GM12878 (cell line): ENCODE data around the gene TGM6. TPM values are rescaled to one million over a fixed set of nuclear protein-coding genes. Genes with fewer than 3 reads are reported as not detected.

ENCODE experiments used
- ASH2L ChIP-seq: fragments of 300-600, 200-600 bp; sonication (generic); IDR thresholded peaks from 2 replicates; pipeline ENCODE4 v1.6.1; 2017; ENCODE audit warnings: low read depth, mild to moderate bottlenecking, borderline replicate concordance
- BCL11A ChIP-seq: IDR thresholded peaks from 2 replicates; pipeline ENCODE4 v1.6.1; 2011; ENCODE audit warnings: low read depth, low read length
- CBX5 ChIP-seq: sonication (generic); IDR thresholded peaks from 2 replicates; pipeline ENCODE4 v1.6.1; 2016; ENCODE audit warnings: low read depth, moderate library complexity, mild to moderate bottlenecking, inconsistent platforms
- CEBPZ ChIP-seq: fragments of 150-350 bp; IDR thresholded peaks from 2 replicates; pipeline ENCODE4 v1.6.1; 2016; ENCODE audit warnings: low read depth, low read length
- CTCF ChIP-seq, 3 experiments: IDR thresholded peaks in 2 of 3; conservative IDR thresholded peaks in 1 of 3; 2 replicates each; pipeline ENCODE4 v1.5.1; 2011; ENCODE audit warnings: low read depth in 3 of 3, low read length in 3 of 3, mild to moderate bottlenecking in 3 of 3, control low read depth in 2 of 3, moderate library complexity in 2 of 3, inconsistent platforms in 1 of 3, mixed read lengths in 1 of 3; ENCODE audit not compliant: control insufficient read depth in 2 of 3, insufficient read depth in 1 of 3; ENCODE audit errors: extremely low read depth in 1 of 3
- GABPA ChIP-seq: IDR thresholded peaks from 2 replicates; pipeline ENCODE4 v1.6.1; 2014; ENCODE audit warnings: antibody characterized with exemption, low read depth, mild to moderate bottlenecking, inconsistent platforms
- GATAD2B ChIP-seq: fragments of 450-650 bp; conservative IDR thresholded peaks from 2 replicates; pipeline ENCODE4 v1.6.1; 2017; ENCODE audit warnings: low read depth, mild to moderate bottlenecking, moderate library complexity
- IKZF1 ChIP-seq: fragments of 450-650 bp; conservative IDR thresholded peaks from 2 replicates; pipeline ENCODE4 v1.6.1; 2017; ENCODE audit warnings: antibody characterized with exemption, mild to moderate bottlenecking
- LARP7 ChIP-seq: fragments of 450-650 bp; IDR thresholded peaks from 2 replicates; pipeline ENCODE4 v1.6.1; 2017; ENCODE audit warnings: mild to moderate bottlenecking
- MTA2 ChIP-seq: fragments of 450-650 bp; IDR thresholded peaks from 2 replicates; pipeline ENCODE4 v1.6.1; 2016; ENCODE audit warnings: low read depth, mild to moderate bottlenecking, moderate library complexity
- MYB ChIP-seq: fragments of 150-350 bp; IDR thresholded peaks from 2 replicates; pipeline ENCODE4 v1.6.1; 2014; ENCODE audit warnings: mild to moderate bottlenecking, low read depth, low read length, borderline replicate concordance
- MYC ChIP-seq: IDR thresholded peaks from 2 replicates; pipeline ENCODE4 v1.6.1; 2011; ENCODE audit warnings: mild to moderate bottlenecking, low read length, moderate library complexity, inconsistent platforms; ENCODE audit not compliant: insufficient read depth, insufficient replicate concordance, insufficient read length, severe bottlenecking
- NFYB ChIP-seq: IDR thresholded peaks from 2 replicates; pipeline ENCODE4 v1.6.1; 2011; ENCODE audit warnings: low read depth, mild to moderate bottlenecking, low read length, improper control_type of control experiment, moderate library complexity; ENCODE audit not compliant: insufficient read depth
- NR2C1 ChIP-seq: fragments of 450-650 bp; IDR thresholded peaks from 2 replicates; pipeline ENCODE4 v1.6.1; 2017; ENCODE audit warnings: antibody characterized with exemption, mild to moderate bottlenecking, moderate library complexity
- NR2C2 ChIP-seq: IDR thresholded peaks from 2 replicates; pipeline ENCODE4 v1.6.1; 2011; ENCODE audit warnings: borderline replicate concordance, low read depth; ENCODE audit not compliant: control insufficient read depth, insufficient read length
- RELA ChIP-seq: fragments of 450-650 bp; IDR thresholded peaks from 2 replicates; pipeline ENCODE4 v1.8.0; 2014; ENCODE audit warnings: borderline replicate concordance; ENCODE audit not compliant: partially characterized antibody
- SREBF2 ChIP-seq: IDR thresholded peaks from 2 replicates; pipeline ENCODE4 v1.6.1; 2012; ENCODE audit warnings: mild to moderate bottlenecking, low read length
- TCF7 ChIP-seq: IDR thresholded peaks from 2 replicates; pipeline ENCODE4 v1.6.1; 2014; ENCODE audit warnings: antibody characterized with exemption, borderline replicate concordance
- ZBED1 ChIP-seq: IDR thresholded peaks from 2 replicates; pipeline ENCODE4 v1.6.1; 2016; ENCODE audit warnings: borderline replicate concordance
- ZBTB11 ChIP-seq: fragments of 450-650 bp; formaldehyde crosslinking; IDR thresholded peaks from 2 replicates; pipeline ENCODE4 v1.5.0; 2022; ENCODE audit warnings: mild to moderate bottlenecking, missing genetic modification characterization
- ZNF384 ChIP-seq: IDR thresholded peaks from 2 replicates; pipeline ENCODE4 v1.6.1; 2012; ENCODE audit warnings: low read depth, mild to moderate bottlenecking, low read length, improper control_type of control experiment, borderline replicate concordance
- polyA plus RNA-seq, 11 experiments: library from polyadenylated mRNA; depleted of rRNA in 4 of 11; unstranded in 6 of 11; stranded (reverse) in 5 of 11; fragments of >200 nt; fragmentation: Nextera tagmentation in 4 of 11; fragmentation: Illumina TruSeq in 1 of 11; extraction: Ambion mirVana in 4 of 11; extraction: Trizol in 1 of 11; gene quantifications; 1 replicate in 1 of 11; 2 replicates in 10 of 11; pipeline versions ENCODE4 v1.2.1 to v1.2.3, GENCODE V29; 2011 to 2016; ENCODE audit warnings: inconsistent platforms in 2 of 11, missing spikeins in 2 of 11, low read depth in 1 of 11
- total RNA-seq, 4 experiments: library from RNA; depleted of rRNA in 3 of 4; stranded (reverse); fragments of >200 nt in 3 of 4; fragmentation: Illumina TruSeq in 1 of 4; extraction: Trizol in 1 of 4; gene quantifications; 2 replicates each; pipeline versions ENCODE4 v1.2.1 to v1.2.3, GENCODE V29; 2013 to 2021

The TGM6 gene
- total and polyA plus RNA-seq, 10 of the 15 experiments (the other 5 are each of a cell fraction or from before 2014, with no cell fraction given), result not detected

GRCh38 chr20:2379511-2380229 is 1.0 kb upstream of the TGM6 start (continued):
- no peak for TF ChIP-seq NFYB
- no peak for TF ChIP-seq MYB
- TF ChIP-seq NR2C2, result no peak
- TF ChIP-seq TCF7, result peak; percentile 71; the same call in 1 of the 2 replicates
- TF ChIP-seq ASH2L, result no peak
- no peak for TF ChIP-seq ZBTB11 (CRISPR knock-in tag)
- no peak for TF ChIP-seq LARP7
- peak; percentile 30; the same call in 1 of the 2 replicates for TF ChIP-seq IKZF1
- no peak for TF ChIP-seq GABPA
- no peak for TF ChIP-seq RELA
- no peak for TF ChIP-seq CTCF (IDR thresholded peaks at IDR 0.05 in 2 of 3, conservative IDR thresholded peaks at IDR 0.05 in 1 of 3; ENCODE audit: control insufficient read depth in 2 of 3, extremely low read depth in 1 of 3, insufficient read depth in 1 of 3, low read depth in 3 of 3, low read length in 3 of 3)
- TF ChIP-seq CEBPZ, result no peak
- no peak for TF ChIP-seq MYC
- peak; percentile 70 for TF ChIP-seq MTA2
- no peak for TF ChIP-seq SREBF2
- no peak for TF ChIP-seq NR2C1
- TF ChIP-seq ZNF384, result no peak
- peak; percentile 62; the same call in 1 of the 2 replicates for TF ChIP-seq BCL11A
- TF ChIP-seq ZBED1, result no peak
- TF ChIP-seq GATAD2B, result no peak
- no peak for TF ChIP-seq CBX5
